Renal cortex interstitium (tissue), 11 donors: ENCODE results near the gene CA10. TPM values are rescaled to one million over a fixed set of nuclear protein-coding genes. Genes with fewer than 3 reads are reported as not detected.

Source experiments
- DNase-seq, 11 donors: peaks; one replicate each; pipeline ENCODE4 v3.0.0-alpha.2; 2013; ENCODE audit warnings: low read depth in 9 of 11, low spot score in 4 of 11; ENCODE audit errors: extremely low read depth in 1 of 11
- polyA plus RNA-seq, 3 donors: library from polyadenylated mRNA; unstranded; fragments of 120-200 nt; gene quantifications; one replicate each; pipeline ENCODE4 v1.2.1, GENCODE V29; 2013; ENCODE audit not compliant: insufficient read length in 3 of 3

CA10 gene
- polyA plus RNA-seq, 3 donors = 10.3 to 21.0 (median 10.4) TPM

DNA sequence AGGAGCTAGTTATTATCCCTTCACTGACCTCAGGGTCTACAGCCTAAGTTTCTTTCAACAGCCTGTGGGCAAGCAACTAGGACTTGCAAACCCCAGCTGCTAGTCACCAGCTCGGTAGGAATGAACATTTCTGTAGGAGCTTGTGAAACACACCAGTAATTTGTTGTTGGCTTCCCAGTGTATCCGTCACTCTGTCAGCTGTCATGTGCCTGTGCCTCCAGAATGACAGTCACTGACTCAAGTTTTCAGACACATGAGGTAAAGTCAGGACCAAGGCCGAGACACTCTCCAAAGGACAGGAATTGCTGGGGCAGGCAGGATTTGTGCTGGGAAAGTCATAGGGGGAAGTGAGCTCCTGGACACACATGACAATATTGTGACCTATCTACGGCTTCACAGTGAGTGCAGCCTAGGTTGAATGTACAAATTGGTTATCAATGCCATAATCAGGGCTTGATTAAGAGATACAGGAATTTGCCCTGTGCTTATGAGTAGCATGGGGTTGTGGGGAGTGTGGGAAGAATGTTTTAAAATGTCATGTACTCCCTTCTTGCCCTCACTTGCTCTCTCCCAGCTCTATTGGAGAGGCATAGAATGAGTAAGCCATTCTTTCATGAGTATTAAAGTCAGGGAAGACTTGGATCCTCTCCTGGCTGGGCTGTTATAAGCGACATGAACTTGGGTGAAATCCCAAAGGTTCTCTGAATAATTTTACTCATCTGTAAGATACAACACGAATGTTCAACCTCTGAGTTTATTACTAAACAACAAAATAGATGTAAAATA, 506.8 kb downstream of the CA10 start:
- DNase-seq = no peak

DNA sequence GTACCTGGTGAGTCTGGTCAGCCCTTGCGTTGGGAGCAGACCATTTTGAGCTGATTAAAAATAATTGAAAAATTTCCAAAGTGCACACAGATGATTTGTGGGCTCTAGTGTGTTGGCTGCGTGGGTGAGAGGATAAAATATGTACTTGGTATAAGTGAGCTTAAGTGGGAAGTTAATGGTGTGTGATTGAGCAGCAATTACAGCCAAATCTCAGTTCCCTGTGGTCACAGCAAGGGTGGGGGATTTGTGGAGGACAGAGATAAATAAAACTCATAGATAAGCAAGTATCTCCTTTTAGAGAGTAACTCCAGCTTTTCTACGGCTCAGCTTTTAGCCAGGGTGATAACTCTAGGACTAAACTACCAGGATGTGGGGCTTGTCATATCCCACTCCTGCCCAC, 507.7 kb downstream of the CA10 start:
- no peak for DNase-seq

DNA sequence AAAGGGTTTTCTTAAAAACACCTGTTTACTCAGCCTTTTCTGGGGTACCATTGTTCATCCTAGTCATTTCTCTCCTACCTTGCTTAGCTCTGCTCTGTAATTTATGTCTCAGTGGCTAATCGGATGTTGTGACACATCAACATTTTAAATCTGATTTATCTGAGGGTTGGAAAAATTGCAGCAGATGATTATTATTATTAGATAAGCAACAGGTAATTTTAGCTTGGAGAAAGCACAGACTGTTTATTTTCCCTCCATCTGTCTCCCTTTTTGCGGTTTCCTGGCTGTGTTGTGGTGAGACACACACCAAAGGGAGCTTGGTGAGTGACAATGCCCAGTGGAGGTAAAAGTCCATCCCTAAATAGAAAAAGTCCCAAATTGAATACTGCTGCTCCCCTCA, 508.3 kb downstream of the CA10 start:
- no peak for DNase-seq

DNA sequence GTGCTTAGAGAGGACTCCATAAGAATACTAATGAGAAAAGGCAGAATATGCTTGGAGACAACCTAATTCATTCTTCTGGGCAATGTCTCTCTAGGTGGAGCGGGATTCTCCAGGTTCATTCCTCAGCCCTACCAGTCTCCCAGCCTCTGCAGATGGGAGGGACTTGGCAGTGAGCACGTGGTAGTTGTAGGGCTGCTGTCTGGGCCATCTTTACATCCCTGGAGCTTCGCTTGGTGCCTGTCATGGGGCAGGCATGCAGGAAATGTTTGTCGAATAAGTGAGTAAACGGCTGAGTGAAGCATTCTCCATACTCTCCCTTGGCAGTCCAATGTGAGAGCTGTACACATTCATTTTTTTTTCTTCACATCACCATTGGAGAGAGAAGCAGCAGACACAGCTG, 510.7 kb downstream of the CA10 start:
- no peak for DNase-seq

DNA sequence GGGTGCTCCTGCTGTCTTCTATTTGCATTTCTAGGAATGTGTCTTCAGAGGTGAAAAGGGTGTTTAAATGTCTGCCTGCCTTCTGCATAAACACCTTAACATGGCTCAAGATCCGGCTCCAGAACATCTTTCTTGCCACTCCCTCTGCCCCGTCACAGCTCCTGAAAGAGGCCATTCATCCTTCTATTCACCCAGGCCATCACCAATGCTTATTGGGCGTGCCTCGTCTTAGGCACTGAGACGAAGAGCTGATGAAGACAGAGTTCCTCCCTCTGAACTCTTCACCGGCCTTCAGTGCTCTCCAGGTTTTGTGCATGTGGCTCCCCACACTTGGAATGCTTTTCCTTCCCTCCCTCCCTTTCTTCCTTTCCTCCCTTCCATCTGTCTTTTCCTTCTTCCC, 511.4 kb downstream of the CA10 start:
- no peak for DNase-seq

DNA sequence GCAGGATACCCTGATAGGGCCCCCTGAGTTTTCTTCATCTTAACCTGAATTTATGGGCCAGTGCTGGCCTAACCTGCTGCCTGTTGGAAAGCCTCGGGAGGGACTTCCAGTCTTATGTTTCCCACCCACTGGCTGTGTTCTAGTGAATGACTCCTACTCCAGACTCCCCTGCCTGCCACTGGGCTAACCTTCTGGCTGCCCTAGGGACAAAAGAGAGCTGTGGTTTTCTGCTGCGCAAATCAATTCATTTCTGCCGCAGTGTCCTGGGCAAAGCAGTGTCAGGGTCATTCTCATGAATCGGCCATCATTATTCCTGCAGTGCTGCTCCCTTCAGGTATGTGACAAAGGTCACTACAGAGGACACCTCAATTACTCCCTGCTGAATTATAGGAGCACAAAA, 512.0 kb downstream of the CA10 start:
- no peak for DNase-seq

DNA sequence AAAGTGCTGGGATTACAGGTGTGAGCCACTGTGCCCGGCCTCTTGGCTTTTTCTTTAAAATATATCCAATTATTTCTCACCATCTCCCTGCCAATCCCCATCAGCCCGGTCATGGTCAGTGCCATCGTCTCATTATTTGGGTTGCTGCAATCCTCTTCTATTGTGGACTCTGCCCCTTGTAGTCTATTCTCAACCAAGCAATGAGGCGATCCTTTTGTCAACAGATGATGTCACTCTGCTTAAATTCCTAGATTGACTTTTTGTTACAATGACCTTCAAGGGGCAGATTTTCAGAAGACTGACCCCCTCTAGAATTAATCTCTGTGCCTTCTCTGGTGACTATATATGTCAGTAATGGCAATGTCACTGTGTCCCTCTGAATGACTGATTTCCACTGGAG, 513.5 kb downstream of the CA10 start:
- no peak for DNase-seq

DNA sequence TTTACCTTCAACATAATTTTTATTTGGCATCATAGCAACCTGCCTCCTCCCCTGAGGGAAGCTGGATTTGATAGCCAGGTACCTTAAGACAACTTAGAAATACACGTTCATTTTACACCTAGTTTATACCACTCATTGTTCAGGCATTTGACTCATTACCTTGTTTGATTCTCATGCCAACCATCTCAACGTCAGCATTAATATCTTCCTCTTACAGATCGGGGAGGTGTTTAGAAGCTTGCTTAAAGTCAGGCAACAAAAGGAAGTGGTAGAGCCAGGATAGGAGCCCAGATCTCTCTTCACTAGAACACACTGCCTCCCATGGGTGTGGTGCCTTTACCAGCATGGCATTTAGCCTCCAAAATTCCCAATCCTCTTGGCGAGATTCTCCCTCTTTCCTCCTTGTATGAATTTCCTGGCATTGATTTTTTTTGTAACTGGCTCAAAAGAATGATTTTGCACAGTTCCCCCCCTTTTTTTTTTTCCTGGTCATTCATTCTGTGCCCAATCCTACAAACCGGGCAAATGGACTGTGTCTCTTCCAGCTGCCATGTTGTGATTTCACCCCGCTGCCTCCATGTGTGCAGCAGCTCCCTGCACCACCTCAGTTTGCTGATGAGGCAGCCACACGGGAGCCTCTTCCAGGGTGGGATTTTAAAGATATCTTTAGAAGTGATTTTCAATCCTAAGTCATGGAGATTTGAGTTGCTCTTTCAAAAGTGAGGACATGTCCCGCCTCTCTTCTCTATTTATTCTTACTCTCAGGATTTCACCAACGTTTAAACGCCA, 514.6 kb downstream of the CA10 start:
- no peak for DNase-seq

DNA sequence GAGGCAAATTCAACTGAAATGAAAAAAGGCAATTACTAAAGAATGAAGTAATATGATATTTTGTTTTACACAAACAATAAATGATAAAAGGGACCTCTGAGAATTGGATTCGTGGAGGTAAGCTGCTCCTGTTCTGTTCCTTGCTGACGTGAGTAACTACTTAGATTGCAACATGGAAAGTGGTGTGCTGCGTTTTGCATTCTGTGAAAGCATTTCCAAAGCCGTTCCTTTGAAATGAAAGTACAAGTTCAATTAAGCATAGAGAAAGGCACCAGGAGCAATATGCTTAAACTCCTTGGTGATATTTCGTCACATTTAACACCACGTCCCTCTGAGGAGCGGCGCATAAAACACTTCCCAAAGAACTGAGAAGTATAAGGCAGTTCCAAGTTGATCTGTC, 516.5 kb downstream of the CA10 start:
- DNase-seq = no peak

DNA sequence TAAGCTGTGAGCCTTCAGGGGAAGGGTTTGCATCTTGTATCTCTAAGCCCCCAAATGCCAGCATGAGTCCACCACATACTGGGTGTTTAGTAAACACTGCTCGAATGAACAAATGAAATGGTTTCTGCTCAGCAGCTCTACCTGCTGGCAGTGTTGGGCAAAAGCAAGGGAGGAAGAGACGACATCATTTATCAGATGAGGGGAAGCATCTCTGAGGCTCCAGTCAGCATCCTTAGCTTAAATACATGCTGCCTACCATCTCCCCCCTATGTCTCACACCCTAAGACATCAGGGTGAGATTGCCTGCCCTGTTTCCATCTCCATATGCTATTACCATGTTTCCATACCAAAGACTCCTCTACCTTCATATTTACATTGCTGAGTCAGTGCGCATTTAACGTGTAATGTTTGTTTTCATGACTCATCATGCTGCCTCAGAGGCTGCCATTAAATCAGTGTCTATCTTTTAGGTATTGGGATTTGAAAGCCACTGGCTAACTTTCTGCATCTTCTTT, 518.3 kb downstream of the CA10 start:
- DNase-seq = no peak

DNA sequence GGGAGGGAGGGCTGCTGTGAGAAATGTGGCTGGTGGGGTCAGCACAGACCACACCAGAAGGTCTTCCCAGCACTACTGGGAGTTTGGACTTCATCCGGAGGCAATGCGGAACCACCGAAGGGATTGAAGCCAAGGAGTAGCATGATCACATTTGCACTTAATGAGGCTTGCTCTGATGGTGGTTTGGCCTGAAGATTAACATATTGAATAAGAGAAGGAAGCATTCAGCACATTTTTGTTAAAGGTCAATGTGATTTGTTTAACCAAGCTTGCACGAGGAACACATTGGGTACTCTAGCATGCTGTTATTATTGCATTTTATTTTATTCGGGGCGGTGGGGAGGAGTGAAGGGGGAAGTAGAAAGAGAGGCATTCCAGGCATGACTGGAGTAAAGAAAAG, 519.5 kb downstream of the CA10 start:
- no peak for DNase-seq

DNA sequence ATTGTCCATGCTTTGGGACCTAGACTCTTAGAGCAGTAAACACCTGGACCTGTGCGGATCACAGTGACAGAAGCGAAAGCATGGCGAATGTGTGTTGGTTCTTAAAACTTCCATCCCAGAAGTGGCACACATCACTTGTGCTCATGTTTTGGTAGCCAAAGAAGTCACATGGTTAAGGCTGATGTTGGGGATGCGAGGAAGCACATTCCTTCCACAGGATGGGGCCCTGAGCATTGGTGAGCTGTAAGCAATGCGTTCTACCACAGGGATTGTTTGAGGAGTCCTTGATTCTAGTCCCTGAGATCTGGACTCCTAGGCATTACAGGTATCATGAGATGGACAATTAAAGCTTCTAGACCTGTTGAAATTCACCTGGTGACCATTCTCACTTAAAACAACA, 522.2 kb downstream of the CA10 start:
- no peak for DNase-seq

DNA sequence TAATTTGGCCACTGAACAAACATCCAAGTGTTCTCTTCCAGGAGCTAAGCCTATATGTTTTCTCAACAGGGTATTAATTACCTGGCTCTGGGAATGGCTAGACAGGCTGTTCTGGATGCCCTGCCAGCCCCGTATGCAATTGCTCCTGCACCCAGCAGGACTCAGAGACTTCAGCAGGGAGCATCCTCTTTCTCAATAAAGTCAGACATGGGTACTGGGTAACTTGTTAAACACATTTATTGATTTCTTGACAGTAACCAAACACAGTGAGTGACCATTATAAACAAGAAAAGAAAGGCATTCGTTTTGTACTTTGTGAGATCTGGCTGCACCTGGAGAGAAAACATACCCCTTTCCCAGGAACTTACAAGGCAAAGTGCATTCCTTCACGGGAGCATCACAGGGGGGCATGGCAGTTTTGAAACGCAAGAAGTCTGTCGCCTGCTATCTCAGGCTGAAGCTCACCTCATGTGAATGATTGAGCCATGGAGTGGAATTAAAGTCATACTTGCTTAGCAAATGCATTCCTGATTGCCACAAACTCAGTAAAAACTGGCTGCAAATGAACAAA, 528.3 kb downstream of the CA10 start:
- no peak for DNase-seq

DNA sequence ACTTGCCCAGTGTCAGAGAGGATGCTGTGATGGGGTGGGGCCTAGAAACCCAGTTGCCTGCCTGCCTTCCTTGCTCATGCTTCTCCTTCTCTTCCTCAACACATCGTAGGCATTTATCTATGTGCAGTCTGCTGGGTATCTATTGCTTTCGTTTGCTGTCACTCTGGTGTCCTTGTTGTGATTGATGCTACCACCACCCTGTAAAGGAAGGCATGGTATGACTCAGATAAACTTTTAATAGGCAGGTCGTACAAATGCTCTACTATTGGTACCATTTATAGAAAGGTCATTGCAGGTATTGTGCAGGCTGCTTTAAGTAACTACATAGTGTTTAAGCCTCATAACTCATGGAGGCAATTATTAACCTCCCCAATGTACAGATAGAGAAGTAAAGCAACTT, 529.3 kb downstream of the CA10 start:
- DNase-seq = no peak

DNA sequence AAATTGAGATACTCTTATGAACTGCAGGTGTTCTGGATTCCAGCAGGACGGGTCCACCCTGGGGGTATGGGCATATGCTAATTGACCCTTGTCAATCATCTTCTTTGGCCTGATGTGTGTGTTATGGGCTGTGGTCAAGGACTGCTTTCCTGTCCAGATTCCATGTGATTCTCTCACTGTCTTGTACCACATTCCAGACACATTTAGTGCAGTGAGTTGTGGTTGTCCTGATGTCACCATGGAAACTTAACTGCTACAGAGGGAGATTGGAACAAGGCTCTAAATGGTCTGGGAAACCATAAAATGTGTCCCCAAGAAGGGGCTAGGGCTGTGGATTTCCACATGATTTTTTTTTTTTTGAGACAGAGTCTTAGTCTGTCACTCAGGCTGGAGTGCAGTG, 530.7 kb downstream of the CA10 start:
- DNase-seq = no peak

DNA sequence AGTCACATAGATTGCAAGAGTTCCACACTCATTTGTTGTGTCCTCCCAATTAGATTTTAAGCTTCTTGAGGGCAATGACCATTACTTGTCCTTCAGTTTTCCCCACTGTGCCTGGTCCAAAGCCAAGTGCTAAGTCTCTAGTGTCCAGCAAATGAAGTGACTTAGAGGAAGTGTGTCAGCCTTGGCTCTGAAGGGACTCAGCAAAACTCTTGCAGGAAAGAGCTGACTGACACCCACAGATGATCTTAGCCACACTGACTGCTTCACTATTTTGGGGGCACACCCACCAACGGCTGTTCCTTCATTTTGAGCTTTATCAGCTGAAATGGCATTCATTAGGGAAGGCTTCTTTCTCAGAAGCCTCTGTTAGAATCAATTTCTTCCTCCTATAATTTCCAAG, 540.0 kb downstream of the CA10 start:
- DNase-seq = no peak

DNA sequence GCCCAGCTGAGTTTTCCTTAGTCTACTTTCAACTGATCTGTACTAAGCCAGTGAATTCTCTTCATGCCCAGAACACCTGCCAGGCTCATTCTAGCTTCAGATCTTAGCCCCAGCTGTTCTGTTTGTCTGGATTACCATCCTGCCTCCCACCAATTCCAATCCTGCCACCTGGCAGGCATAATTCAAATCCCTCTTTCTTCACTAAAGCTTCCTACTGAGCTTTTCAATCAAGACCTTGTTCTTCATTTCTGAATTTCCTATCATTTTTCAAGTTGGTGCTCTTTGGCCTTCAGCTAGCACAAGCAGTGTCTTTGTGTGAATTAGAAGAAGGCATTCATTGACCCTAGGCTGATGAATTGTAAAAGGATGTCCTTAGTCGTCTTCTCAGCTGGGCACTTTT, 540.5 kb downstream of the CA10 start:
- DNase-seq = no peak

DNA sequence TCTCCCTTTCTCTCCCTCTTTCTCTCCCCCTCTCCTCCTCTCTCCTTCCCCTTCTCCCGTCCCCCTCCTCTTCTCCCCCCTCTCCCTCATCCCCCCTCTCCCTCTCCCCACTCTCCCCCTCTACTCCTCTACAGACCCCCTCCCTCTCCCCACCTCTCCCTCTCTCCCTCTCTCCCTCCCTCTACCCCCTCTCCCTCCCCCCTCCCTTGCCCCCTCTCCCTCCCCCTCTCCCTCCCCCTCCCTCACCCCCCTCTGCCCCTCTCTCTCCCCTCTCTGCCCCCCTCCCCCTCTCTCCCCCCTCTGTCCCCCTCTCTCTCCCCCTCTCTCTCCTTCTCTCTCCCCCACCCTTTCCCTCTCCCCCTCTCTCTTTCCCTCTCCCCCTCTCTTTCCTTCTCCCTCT, 545.3 kb downstream of the CA10 start:
- no peak for DNase-seq

DNA sequence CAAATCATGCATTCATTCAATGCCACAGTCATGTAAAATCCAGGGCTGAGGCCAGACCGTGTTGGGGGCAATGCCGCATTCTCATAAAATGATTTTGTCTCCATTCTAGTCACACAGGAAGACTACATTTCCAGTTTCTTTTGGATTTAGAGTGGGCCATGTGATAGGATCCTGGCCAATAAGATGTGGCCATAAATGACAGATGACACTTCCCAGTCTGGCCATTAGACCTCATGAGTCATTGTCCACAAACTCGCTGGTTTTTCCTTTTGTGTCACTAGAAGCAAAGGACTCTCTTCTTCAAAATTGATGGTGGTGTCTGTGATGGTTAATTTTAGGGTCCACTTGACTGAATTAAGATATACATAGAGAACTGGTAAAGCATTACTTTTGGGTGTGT, 545.8 kb downstream of the CA10 start:
- no peak for DNase-seq

DNA sequence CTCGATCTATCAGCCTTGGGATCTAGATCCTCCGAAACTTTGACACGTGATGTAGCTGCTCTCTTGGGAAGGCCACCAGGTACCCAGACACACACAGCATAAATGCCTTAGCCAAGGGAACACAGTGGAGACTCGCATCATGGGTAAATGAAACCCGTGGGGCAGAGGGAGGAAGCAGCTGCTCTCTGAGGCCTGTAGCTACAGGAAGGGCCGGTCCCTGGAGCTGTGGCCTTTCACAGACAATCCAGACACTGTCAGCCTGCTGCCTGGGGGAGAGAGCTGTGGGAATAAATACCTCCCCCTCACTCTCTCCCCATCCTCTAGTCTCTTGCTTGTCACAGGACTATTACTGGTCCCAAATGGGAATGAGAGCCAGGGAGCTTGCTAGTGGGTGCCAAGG, 546.9 kb downstream of the CA10 start:
- DNase-seq = no peak
